GM19395 (cell line): ENCODE results near the gene TMED5.

ENCODE experiments used
- ATAC-seq: cut with Tn5 transposase; IDR thresholded peaks from one replicate; pipeline ENCODE4 v1.9.1; 2021; ENCODE audit warnings: mild to moderate bottlenecking, moderate library complexity; ENCODE audit not compliant: unreplicated experiment

The TMED5 gene

DNA sequence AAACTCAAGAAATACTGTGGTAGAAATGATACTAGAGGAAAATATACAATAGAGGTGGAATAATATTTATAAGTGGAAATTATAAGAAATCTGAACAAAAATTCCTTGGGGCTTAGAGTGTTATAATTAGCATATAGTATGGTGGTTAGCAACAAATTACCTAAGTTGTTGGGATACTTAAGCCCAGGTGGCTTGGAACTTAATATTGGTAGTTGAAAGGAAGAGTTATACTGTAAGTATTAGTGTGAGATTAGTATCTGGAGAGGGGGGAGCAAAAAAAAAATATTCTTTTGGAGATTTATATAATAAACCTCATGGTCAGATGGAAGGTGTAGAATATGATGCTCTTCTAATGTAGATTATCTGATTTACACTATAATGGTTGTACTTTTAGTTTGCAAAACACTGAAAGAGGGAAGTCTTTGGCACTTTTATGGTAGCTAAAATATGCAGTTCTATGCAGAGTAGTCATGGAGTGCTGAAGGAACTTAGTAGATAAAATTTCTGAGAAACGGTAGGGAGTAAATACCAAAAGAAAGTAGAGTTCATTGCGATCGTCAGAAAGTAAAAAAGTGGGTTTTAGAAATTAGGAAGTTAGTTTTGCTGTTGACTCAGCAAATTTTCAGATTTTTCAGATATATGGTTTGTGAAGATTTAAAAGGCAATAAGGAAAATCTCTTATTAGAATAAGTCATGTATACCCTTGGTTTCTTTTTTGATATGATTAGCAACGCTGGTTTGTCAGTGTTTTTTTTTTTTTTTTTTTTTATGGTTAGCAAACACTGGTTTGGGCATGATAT lies 55.5 kb downstream of the TMED5 start:
- no peak for ATAC-seq

DNA sequence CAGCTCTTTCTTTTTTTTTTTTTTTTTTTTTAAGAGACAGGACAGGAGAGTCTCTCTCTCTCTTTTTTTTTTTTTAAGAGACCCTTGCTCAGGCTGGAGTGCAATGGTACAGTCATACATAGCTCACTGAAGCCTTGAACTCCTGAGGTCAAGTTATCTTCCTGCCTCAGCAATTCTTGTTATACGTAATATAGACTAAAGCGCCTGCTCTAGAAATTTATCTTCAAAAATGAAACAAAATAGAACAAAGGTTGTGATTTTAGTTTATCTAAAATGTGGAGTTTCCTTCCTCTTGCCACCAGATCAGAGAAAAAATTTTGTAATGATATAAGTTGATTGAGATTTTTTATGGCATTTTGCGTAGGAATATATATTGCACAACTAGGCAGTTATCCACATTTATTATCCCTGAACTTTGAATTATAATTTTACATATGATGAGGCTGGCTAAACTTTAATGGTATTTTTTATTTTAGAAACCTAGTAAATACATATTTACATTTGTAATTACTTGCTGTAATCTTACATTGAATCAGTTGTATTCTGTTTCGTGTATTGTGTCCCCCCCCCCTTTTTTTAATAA lies 56.9 kb downstream of the TMED5 start:
- ATAC-seq = no peak

GRCh38 chr1:93120614-93121013 lies 59.6 kb downstream of the TMED5 start:
- ATAC-seq = no peak

DNA sequence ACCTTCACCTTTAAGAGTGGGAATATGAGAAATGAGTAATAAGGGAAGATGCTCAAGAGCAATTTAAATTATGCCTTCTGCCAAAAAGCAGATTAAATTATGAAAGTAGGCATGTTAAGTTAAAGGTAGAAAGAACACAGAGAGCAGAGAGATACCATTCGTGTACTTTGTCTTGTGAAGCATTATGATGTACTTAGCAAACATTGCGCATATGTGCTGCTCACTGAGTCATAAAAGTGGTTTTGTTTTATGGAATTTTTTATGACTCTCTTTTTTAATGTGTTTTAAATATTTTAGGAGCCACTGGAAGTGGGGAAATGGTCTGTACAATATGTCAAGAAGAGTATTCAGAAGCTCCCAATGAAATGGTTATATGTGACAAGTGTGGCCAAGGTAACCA lies 65.8 kb downstream of the TMED5 start:
- no peak for ATAC-seq

- ATAC-seq = no peak
Measured at GRCh38 chr1:93113127-93113526, 67.1 kb downstream of the TMED5 start.

DNA sequence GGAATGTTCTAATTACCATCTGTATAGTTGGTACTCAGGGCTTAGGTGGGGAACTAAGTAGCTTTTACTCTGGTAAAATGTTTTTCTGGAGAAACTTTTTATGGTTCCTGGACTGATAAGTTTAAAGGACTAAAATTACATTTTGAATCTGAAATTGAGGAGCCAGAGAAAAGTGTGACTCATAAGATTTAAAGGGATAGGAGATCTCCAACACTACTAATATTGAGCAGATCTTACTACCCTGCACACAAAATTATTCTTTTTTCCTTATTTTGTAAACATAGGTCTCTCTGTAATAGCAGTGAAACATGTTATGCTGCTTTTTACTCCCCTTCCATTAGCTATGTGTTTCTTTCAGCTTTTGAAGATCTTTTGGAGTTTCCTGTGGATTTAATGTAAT lies 68.7 kb downstream of the TMED5 start:
- ATAC-seq = no peak

- no peak for ATAC-seq
Measured at GRCh38 chr1:93111065-93111464, 69.1 kb downstream of the TMED5 start.

DNA sequence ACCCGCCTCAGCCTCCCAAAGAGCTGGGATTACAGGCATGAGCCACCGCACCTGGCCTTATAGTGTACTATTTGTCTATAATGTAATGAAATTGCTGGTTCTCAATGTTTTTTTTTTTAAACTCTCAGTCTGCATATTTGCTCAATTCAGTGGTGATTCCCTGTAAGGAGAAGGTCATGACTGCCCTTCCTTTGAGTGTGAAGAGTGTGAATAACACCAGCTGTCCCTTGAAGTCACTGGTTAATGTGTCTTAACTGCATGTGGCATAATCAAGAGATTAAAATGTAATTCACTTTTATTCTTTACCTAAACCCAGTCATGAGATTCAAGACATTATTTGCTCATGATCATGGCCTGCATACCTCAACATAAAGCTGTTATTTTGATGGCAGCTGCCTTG lies 70.6 kb downstream of the TMED5 start:
- ATAC-seq = no peak

GRCh38 chr1:93108335-93108734 lies 71.9 kb downstream of the TMED5 start:
- ATAC-seq = no peak

DNA sequence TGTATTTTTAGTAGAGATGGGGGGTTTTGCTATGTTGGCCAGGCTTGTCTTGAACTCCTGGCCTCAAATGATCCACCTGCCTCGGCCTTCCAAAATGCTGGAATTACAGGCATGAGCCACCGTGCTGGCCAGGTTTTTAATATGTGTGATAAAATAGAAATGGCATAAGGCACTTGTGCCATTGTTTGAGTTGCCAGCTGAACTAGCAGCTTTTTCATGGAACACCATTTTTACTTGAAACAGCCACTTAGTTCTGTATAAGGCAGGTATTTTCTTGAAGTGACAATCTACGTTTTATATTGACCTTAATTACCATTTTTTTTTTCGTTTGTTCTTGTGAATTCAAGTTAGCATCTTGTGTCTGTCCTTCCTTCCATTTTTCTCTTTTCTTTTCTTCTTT lies 72.8 kb downstream of the TMED5 start:
- no peak for ATAC-seq

GRCh38 chr1:93106226-93106625 lies 74.0 kb downstream of the TMED5 start:
- ATAC-seq = no peak

- no peak for ATAC-seq
Measured at GRCh38 chr1:93102142-93102541, 78.1 kb downstream of the TMED5 start.
